Uterus (tissue), 4 donors: ENCODE results near the gene RARRES2. TPM values are rescaled to one million over a fixed set of nuclear protein-coding genes. Genes with fewer than 3 reads are reported as not detected.

Experiments used
- DNase-seq, 2 donors: peaks; one replicate each; pipeline ENCODE4 v3.0.0-alpha.2; 2019 to 2020
- H3K27ac ChIP-seq, 2 donors: fragments of 200-600 bp; sonication (generic); 1 replicate in 1 of 2; 2 replicates in 1 of 2; pipeline ENCODE4 v1.5.1; 2016 to 2018
- H3K27me3 ChIP-seq, 2 donors: fragments of 200-600 bp; sonication (generic); one replicate each; pipeline ENCODE4 v1.5.1; 2018 to 2019; ENCODE audit warnings: control low read depth in 1 of 2
- H3K36me3 ChIP-seq, 2 donors: fragments of 200-600 bp; sonication (generic); one replicate each; pipeline ENCODE4 v1.5.1; 2019; ENCODE audit warnings: control low read depth in 1 of 2
- H3K4me1 ChIP-seq, 2 donors: fragments of 200-600 bp; sonication (generic); one replicate each; pipeline ENCODE4 v1.5.1; 2018 to 2019; ENCODE audit warnings: control low read depth in 1 of 2
- H3K4me3 ChIP-seq, 2 donors: fragments of 200-600 bp; sonication (generic); 1 replicate in 1 of 2; 2 replicates in 1 of 2; pipeline ENCODE4 v1.5.1; 2018 to 2019; ENCODE audit warnings: mild to moderate bottlenecking in 1 of 2
- H3K9me3 ChIP-seq, 2 donors: fragments of 200-600 bp; sonication (generic); one replicate each; pipeline ENCODE4 v1.5.1; 2019; ENCODE audit warnings: control low read depth in 1 of 2
- POLR2A ChIP-seq, 2 donors: fragments of 450-650 bp; IDR thresholded peaks; one replicate each; pipeline ENCODE4 v1.6.1; 2016; ENCODE audit warnings: antibody characterized with exemption in 2 of 2, mild to moderate bottlenecking in 1 of 2, moderate library complexity in 1 of 2
- intact Hi-C: fragments of 100-400 bp; cut with DNase I; formaldehyde crosslinking; loops from one replicate; pipeline ENCODE4 v1.15.1; 2023; ENCODE audit warnings: low total_unique reads
- total RNA-seq, 4 donors: library from RNA; depleted of rRNA in 3 of 4; stranded (reverse); fragments of >200 nt in 3 of 4; gene quantifications; one replicate each; pipeline versions ENCODE4 v1.1.0 to v1.2.4, GENCODE V29; 2014 to 2023
- TF ChIP-seq, protein P1 (sequence below), 4 experiments: fragments of 200-600 bp in 2 of 4; fragments of 450-650 bp in 2 of 4; sonication (generic) in 2 of 4; IDR thresholded peaks; one replicate each; pipeline ENCODE4 v1.5.1; 2016 to 2019; ENCODE audit warnings: antibody characterized with exemption in 4 of 4, mild to moderate bottlenecking in 2 of 4, moderate library complexity in 1 of 4
- donor health status: DM: yes; HTN: yes; CAD: no.

Gene RARRES2
- total RNA-seq, 4 donors from 2014 or later, result 128 to 536 (median 236) TPM

DNA sequence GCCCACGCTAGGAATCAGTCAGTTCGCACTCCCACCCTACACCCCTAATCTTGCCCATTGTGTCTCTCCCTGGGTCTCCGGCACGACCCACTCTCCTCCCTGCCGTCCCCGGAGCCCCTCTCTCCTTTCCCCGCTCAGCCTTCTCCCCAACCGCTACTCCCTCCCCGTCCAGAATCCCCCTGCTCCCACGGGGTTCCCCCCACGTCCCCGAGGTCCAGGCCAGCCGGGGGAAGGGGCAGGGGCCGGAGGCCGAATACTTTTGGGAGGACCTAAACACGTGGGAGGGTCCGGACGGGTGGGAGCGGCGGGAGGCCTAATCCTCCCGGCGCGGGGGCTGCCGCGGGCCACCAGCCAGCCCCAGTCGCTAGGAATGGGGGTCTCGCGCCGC is 560 bp downstream of the RARRES2 start:
- peak overlapping the region; percentile 94 to 96 for H3K27ac ChIP-seq
- intact Hi-C loops, result no loop called here

DNA sequence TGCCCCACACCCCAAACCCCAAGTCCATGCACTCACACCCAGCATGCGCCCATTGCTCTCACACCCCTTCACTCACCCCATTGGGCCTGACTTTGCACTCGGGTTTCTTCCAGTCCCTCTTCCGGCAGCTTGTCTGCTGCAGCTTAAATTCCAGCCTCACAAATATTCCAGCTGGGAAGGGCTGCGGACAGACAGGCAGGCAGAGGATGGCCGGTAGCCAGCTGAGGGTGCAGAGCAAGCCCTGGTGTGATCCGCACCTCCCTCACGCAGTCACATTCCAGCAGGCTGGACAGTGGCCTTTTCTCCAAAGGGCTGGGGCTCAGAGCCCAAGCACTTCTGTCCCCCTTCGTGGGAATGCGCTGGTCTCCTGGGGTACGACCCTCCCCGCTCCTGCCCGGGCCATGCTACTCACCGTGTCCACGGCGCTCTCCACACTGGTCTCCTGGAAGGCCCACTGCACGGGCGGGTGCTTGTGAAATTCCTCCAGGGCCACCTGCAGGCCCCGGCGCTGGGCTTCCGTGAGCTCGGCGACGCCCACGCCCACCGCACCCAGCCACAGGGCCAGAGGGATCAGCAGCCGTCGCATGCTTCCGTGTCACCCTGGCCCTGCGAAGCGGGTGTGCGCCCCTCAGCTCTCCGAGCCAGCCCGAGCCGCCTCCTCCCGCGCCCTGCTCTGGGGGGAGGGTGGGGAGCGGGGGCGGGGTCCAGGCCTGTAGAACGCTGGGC is 1.2 kb downstream of the RARRES2 start:
- intact Hi-C loops, result no loop called here
- DNase-seq, result peak; percentile 50 to 55
- peak overlapping the region; percentile 94 to 96 for H3K27ac ChIP-seq
- H3K27me3 ChIP-seq, result no peaks in the 10 kb centered on the region
- peak overlapping the region; percentile 65 to 80 for H3K4me3 ChIP-seq
- TF ChIP-seq POLR2A (IDR thresholded peaks at IDR 0.05), result no peak
- TF ChIP-seq, protein P1, sequence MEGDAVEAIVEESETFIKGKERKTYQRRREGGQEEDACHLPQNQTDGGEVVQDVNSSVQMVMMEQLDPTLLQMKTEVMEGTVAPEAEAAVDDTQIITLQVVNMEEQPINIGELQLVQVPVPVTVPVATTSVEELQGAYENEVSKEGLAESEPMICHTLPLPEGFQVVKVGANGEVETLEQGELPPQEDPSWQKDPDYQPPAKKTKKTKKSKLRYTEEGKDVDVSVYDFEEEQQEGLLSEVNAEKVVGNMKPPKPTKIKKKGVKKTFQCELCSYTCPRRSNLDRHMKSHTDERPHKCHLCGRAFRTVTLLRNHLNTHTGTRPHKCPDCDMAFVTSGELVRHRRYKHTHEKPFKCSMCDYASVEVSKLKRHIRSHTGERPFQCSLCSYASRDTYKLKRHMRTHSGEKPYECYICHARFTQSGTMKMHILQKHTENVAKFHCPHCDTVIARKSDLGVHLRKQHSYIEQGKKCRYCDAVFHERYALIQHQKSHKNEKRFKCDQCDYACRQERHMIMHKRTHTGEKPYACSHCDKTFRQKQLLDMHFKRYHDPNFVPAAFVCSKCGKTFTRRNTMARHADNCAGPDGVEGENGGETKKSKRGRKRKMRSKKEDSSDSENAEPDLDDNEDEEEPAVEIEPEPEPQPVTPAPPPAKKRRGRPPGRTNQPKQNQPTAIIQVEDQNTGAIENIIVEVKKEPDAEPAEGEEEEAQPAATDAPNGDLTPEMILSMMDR (IDR thresholded peaks at IDR 0.05), result no peak
- no peaks in the 10 kb centered on the region for H3K36me3 ChIP-seq
- H3K9me3 ChIP-seq, result no peaks in the 10 kb centered on the region
- H3K4me1 ChIP-seq, result peaks cover 6 to 15% of the 10 kb centered on the region in 2 donors

More for the DNA sequence above, 560 bp downstream of the RARRES2 start:
- DNase-seq, result peak in 1 of 2 donors; percentile 42
- H3K36me3 ChIP-seq, result no peaks in the 10 kb centered on the region
- H3K4me1 ChIP-seq, result peaks cover 3 to 10% of the 10 kb centered on the region in 2 donors
- no peaks in the 10 kb centered on the region for H3K27me3 ChIP-seq
- TF ChIP-seq, protein P1 (IDR thresholded peaks at IDR 0.05), result no peak
- TF ChIP-seq POLR2A (IDR thresholded peaks at IDR 0.05), result no peak
- H3K9me3 ChIP-seq, result no peaks in the 10 kb centered on the region
- peak overlapping the region; percentile 65 to 80 for H3K4me3 ChIP-seq

DNA sequence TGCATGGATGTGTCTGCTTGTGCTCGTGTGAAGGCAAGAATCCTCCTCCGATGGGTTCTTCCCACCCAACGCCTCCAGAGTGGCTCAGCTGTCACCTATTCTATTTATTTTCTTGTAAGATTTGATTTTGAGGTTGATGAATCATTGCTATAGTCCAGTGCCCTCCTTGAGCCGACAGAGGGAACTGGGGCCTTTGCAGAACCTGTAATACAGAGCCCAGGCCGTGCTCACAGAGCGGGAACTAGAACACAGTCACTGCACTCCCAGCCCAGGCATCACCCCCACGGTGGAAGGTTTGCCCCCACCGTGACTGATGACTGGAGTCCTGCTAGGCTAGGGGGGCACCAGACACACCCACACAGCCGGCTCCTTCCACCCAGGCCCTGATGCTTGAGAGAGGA is 2.0 kb downstream of the RARRES2 start:
- Histone ChIP-seq H3K9me3 (no peaks in the 10 kb centered on the region), H3K4me3 (peak overlapping the region; percentile 65 to 80), H3K4me1 (peaks cover 6 to 17% of the 10 kb centered on the region in 2 donors), H3K27ac (peak overlapping the region; percentile 94 to 96), H3K27me3 (no peaks in the 10 kb centered on the region), H3K36me3 (no peaks in the 10 kb centered on the region)
- intact Hi-C loops, result no loop called here
- DNase-seq, result no peak
- no peak for TF ChIP-seq POLR2A (IDR thresholded peaks at IDR 0.05)
- TF ChIP-seq, protein P1 (IDR thresholded peaks at IDR 0.05), result no peak

DNA sequence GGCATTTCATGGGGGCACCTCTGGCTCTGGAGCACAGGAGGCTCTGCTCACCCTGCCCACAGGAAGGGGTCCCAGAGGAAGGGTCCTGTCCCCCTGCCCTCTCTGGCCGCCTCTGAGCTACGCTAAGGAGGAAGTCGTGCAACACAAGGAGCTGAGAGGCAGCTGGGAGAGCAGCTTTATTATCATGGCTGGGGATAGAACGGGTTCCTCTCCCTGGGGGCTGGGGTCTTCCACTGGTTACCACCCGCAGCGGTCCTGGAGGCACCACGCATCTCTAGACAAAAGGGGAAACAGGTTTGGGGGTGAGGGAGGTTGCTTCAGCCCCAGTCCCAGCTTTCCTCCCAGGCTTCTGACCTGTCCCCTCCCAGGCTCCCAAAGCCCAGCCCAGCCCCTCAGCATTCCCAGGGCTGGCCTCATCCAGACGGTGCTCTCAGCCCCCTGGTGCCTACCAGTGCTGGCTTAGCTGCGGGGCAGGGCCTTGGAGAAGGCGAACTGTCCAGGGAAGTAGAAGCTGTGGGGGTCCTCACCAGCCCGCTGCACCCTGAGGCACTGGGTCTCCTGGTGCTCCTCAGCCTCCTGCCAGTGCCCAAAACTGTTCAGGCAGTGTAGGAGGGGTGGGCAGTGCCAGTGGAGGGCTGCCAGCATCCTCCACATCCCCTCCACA is 3.1 kb downstream of the RARRES2 start:
- no peak overlapping the region for H3K4me3 ChIP-seq
- DNase-seq, result no peak
- peak overlapping the region; percentile 94 to 96 for H3K27ac ChIP-seq
- H3K27me3 ChIP-seq, result no peaks in the 10 kb centered on the region
- peaks cover 6 to 19% of the 10 kb centered on the region in 2 donors for H3K4me1 ChIP-seq
- H3K9me3 ChIP-seq, result no peaks in the 10 kb centered on the region
- no peaks in the 10 kb centered on the region for H3K36me3 ChIP-seq
- intact Hi-C loops, result no loop called here
- TF ChIP-seq POLR2A (IDR thresholded peaks at IDR 0.05), result no peak
- TF ChIP-seq, protein P1 (IDR thresholded peaks at IDR 0.05), result no peak

DNA sequence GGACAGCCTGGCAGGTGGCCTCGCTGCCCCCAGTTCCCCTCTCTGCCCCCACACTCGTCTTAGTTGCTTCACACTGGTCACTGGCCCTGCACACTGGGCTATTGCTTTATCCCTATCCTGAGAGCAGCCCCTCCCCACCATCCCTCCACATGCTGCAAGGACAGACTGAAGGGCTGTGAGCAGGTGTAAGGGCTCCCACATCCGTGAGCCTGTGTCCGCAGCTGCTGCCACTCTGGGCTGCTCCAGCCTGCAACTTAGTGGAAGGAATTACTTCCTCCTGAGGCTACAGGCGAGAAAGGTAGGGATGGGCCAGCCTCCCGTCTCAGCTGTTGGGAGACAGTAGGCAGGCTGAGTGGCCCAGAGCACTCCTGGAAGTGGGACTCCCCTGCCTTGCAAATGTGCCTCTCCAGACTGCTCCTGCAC is 3.8 kb downstream of the RARRES2 start:
- H3K36me3 ChIP-seq, result no peaks in the 10 kb centered on the region
- intact Hi-C loops, result no loop called here
- TF ChIP-seq, protein P1 (IDR thresholded peaks at IDR 0.05), result no peak
- no peak for TF ChIP-seq POLR2A (IDR thresholded peaks at IDR 0.05)
- peaks cover 6 to 19% of the 10 kb centered on the region in 2 donors for H3K4me1 ChIP-seq
- no peak for DNase-seq
- H3K27ac ChIP-seq, result peak overlapping the region; percentile 85 to 96
- H3K4me3 ChIP-seq, result no peak overlapping the region
- no peaks in the 10 kb centered on the region for H3K27me3 ChIP-seq
- no peaks in the 10 kb centered on the region for H3K9me3 ChIP-seq
